WTC11 (cell line): ENCODE results near the gene MAT2A.

ENCODE experiments used
- CTCF ChIP-seq: fragments of 200-600 bp; IDR thresholded peaks from 2 replicates; pipeline ENCODE4 v1.8.0; 2022; ENCODE audit warnings: antibody characterized with exemption
- ERG ChIP-seq: fragments of 250-450 bp; sonication (Bioruptor Pico); IDR thresholded peaks from 2 replicates; pipeline ENCODE4 v1.8.0; 2021; ENCODE audit warnings: mild to moderate bottlenecking
- ESRRA ChIP-seq: sonication (generic); formaldehyde crosslinking; IDR thresholded peaks from 2 replicates; pipeline ENCODE4 v1.8.1; 2022; ENCODE audit warnings: mild to moderate bottlenecking, missing genetic modification reagents, borderline replicate concordance
- FOXJ3 ChIP-seq: sonication (generic); formaldehyde crosslinking; IDR thresholded peaks from 2 replicates; pipeline ENCODE4 v1.9.0; 2021; ENCODE audit warnings: missing genetic modification reagents, mild to moderate bottlenecking, borderline replicate concordance
- GRHL2 ChIP-seq: fragments of 250-450 bp; sonication (Bioruptor Pico); IDR thresholded peaks from 2 replicates; pipeline ENCODE4 v1.8.0; 2022; ENCODE audit warnings: mild to moderate bottlenecking, moderate library complexity; ENCODE audit not compliant: insufficient replicate concordance, severe bottlenecking
- IRF2 ChIP-seq: sonication (generic); formaldehyde crosslinking; IDR thresholded peaks from 2 replicates; pipeline ENCODE4 v1.8.0; 2022; ENCODE audit warnings: low read depth, missing genetic modification reagents, borderline replicate concordance
- MAX ChIP-seq: sonication (generic); formaldehyde crosslinking; IDR thresholded peaks from 2 replicates; pipeline ENCODE4 v1.8.0; 2022; ENCODE audit warnings: mild to moderate bottlenecking, missing genetic modification reagents
- NR2C2 ChIP-seq: sonication (generic); formaldehyde crosslinking; IDR thresholded peaks from 2 replicates; pipeline ENCODE4 v1.8.0; 2022; ENCODE audit warnings: mild to moderate bottlenecking, missing genetic modification reagents
- RORB ChIP-seq: fragments of 250-450 bp; sonication (Bioruptor Pico); IDR thresholded peaks from 2 replicates; pipeline ENCODE4 v1.9.0; 2021; ENCODE audit warnings: mild to moderate bottlenecking
- ZNF263 ChIP-seq: sonication (generic); formaldehyde crosslinking; IDR thresholded peaks from 2 replicates; pipeline ENCODE4 v1.8.1; 2022; ENCODE audit warnings: low read depth, mild to moderate bottlenecking, moderate library complexity, missing genetic modification reagents

GRCh38 chr2:85593023-85593422, 54.1 kb downstream of the MAT2A start:
- TF ChIP-seq NR2C2 (CRISPR knock-in tag) (no peak), RORB (CRISPR knock-in tag) (no peak), CTCF (no peak), GRHL2 (CRISPR knock-in tag) (no peak), MAX (CRISPR knock-in tag) (no peak), IRF2 (CRISPR knock-in tag) (no peak), ZNF263 (CRISPR knock-in tag) (no peak), FOXJ3 (CRISPR knock-in tag) (no peak), ESRRA (CRISPR knock-in tag) (no peak), ERG (no peak)
